ENCODE results near the gene SFTPD. TPM values are rescaled to one million over a fixed set of nuclear protein-coding genes. Genes with fewer than 3 reads are reported as not detected.
"Not testable (repeated sequence)": the region's sequence is repeated elsewhere in the genome, so short reads cannot be mapped to it uniquely, and the experiment has no call there.

The SFTPD gene
- total RNA-seq, 1 donor from 2014 or later = 0.29 TPM

DNA sequence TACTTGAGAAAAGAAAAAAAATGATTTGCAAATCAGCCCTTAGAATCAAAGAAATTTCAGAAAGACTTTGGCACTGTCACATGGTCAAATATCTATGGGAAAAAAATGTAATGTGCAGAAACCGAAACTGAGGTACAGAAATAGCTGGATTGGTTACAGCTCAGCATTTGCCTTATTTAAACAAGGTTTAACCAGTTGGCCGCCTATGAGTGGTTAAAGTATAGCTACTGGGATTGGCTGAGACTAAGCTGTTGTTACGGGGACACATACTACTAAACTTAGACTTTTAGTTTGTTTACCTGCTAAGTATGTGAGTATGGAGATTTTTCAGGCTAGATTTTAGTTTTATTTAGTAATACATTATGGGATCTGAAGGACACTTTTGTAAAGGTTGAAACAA is 38.6 kb downstream of the SFTPD start:
- CTCF ChIA-PET = interaction anchor here (1.0 kb wide), 1 partner anchor 137 kb away, joined by 3 read pairs; no protein-coding TSS in a partner anchor
- H3K27me3 Mint-ChIP-seq = peaks cover 24% of the 10 kb centered on the region

DNA sequence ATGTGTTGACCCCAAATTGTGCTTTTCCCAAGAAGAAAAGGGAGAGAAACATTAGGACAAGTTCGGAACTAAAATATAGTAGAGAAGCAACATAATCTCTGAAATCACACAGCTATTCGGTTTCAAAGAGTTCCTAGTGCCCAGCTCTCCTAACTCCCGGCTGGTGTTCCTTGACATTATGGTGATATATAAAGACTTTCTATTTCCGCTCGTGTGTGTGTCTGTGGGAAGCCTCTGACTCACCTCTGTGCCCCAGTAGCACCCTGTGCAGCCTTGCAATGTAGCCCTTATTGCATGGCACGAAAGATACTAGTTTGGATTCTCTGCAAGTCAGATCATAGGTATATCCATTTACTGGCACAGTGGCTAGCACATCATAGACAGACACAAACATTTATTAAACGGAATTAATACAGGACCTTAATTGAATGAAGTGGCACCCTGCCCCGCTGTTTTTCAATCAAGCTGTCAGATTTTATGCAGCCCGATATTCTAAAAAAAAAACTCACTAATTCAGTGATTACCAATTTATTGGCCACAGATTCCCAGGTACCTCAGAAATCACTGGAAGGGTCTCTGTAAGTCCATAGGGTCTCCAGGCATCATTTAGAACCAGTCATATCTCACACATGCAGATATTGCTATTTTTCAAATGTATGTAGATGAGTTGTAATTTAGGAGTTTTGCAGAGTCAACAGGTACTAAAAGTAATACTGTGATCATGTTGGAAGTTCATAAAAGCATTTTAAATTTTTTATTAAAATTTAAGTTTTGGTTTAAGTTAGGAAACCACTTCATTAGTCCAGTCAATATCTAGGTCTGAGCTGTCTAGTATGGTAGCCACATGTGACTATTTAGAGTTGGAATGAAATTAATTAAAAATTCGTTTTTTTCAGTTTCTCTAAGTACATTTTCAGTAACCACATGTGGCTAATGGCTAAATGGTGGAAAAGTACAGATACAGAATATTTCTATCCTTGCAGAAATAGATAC is 43.3 kb downstream of the SFTPD start:
- H3K27ac Mint-ChIP-seq = no peak overlapping the region
- ChIA-PET CTCF (interaction anchor here (0.7 kb wide), 1 partner anchor 33 kb away, joined by 3 read pairs; no protein-coding TSS in a partner anchor), POLR2A (no interaction called here)

More for the DNA sequence above, 38.6 kb downstream of the SFTPD start:
- no peak for DNase-seq
- H3K4me1 Mint-ChIP-seq = peaks cover 3% of the 10 kb centered on the region
- TF ChIP-seq, protein P1, sequence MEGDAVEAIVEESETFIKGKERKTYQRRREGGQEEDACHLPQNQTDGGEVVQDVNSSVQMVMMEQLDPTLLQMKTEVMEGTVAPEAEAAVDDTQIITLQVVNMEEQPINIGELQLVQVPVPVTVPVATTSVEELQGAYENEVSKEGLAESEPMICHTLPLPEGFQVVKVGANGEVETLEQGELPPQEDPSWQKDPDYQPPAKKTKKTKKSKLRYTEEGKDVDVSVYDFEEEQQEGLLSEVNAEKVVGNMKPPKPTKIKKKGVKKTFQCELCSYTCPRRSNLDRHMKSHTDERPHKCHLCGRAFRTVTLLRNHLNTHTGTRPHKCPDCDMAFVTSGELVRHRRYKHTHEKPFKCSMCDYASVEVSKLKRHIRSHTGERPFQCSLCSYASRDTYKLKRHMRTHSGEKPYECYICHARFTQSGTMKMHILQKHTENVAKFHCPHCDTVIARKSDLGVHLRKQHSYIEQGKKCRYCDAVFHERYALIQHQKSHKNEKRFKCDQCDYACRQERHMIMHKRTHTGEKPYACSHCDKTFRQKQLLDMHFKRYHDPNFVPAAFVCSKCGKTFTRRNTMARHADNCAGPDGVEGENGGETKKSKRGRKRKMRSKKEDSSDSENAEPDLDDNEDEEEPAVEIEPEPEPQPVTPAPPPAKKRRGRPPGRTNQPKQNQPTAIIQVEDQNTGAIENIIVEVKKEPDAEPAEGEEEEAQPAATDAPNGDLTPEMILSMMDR (IDR thresholded peaks at IDR 0.05) = no peak
- no peaks in the 10 kb centered on the region for H3K36me3 Mint-ChIP-seq (ENCODE audit: low read depth)
- H3K27ac Mint-ChIP-seq = no peak overlapping the region
- H3K4me3 Mint-ChIP-seq = no peak overlapping the region
- no peaks in the 10 kb centered on the region for H3K9me3 Mint-ChIP-seq
- ATAC-seq (ENCODE audit: low read depth) = no peak
- POLR2A ChIA-PET = no interaction called here
- intact Hi-C loops (cut with micrococcal nuclease) = no loop called here

DNA sequence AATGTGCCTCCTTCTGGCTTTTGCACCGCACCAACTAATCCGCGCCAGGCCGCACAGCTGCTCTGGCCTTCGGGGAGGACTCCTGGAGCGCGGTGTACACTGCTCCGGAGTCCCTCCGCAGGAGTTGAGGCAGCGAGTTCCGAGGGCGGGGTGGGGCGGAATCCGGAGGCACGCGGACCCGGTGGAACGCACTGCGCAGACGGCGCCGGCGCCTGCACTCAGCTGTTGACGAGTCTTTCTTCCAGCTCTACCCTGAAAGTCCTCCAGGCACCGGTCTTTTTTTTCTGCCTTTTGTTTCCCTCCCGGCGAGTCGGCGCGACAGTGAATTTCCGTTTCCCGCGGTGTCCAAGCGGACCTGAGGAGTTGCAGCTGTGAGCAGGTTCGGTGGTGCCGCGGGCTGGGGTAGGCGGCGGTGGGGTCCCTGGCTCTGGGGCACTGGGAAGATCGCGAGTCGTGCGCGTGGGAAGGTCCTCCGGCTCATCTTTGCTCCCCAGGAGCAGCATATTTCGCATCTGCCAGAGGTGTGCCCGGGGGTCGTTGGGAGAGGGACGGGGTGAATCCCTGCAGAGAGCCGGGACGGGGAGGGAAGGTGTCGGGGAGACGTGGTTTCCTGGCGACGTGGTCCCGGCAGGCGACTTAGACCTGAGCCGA is 44.1 kb downstream of the SFTPD start:
- H3K27me3 Mint-ChIP-seq = peaks cover 46% of the 10 kb centered on the region
- H3K27ac Mint-ChIP-seq = no peak overlapping the region
- no peaks in the 10 kb centered on the region for H3K9me3 Mint-ChIP-seq
- CTCF ChIA-PET = interaction anchor here (0.7 kb wide), 1 partner anchor 34 kb away, joined by 3 read pairs; no protein-coding TSS in a partner anchor
- POLR2A ChIA-PET = no interaction called here
- intact Hi-C loops (cut with micrococcal nuclease) = no loop called here
- peak overlapping the region; percentile 87 for H3K4me3 Mint-ChIP-seq
- no peak for DNase-seq
- peak; percentile 45 for ATAC-seq (ENCODE audit: low read depth)
- H3K36me3 Mint-ChIP-seq (ENCODE audit: low read depth) = no peaks in the 10 kb centered on the region
- TF ChIP-seq, protein P1 (IDR thresholded peaks at IDR 0.05) = no peak
- H3K4me1 Mint-ChIP-seq = peaks cover 16% of the 10 kb centered on the region

More for the DNA sequence above, 43.3 kb downstream of the SFTPD start:
- DNase-seq (no peak), ATAC-seq (ENCODE audit: low read depth) (no peak)
- peaks cover 16% of the 10 kb centered on the region for H3K4me1 Mint-ChIP-seq
- H3K36me3 Mint-ChIP-seq (ENCODE audit: low read depth) = no peaks in the 10 kb centered on the region
- TF ChIP-seq, protein P1 (IDR thresholded peaks at IDR 0.05) = no peak
- peaks cover 45% of the 10 kb centered on the region for H3K27me3 Mint-ChIP-seq
- H3K4me3 Mint-ChIP-seq = peak overlapping the region; percentile 87
- intact Hi-C loops (cut with micrococcal nuclease) = no loop called here
- H3K9me3 Mint-ChIP-seq = no peaks in the 10 kb centered on the region

DNA sequence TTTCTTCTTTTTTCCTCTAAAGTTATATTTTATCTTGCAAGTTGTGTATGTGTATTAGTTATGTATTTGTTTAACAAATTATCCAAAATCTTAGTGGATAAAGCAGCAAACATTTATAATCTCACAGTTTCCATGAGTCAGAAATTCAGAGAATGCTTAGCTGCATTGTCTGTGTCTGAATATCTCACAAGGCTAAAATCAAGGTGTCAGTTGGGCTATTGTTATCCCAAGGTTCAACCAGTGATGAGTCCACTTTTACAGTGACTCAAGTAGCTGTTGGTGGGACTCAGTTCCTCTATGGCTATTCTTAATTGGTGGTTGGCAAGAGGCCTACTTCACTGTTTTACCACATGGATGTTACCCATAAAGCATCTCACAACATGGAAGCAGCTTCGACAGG is 47.3 kb downstream of the SFTPD start:
- ATAC-seq (ENCODE audit: low read depth); H3K27ac Mint-ChIP-seq; H3K9me3 Mint-ChIP-seq; CTCF ChIA-PET; H3K36me3 Mint-ChIP-seq (ENCODE audit: low read depth); DNase-seq; POLR2A ChIA-PET; intact Hi-C loops (cut with micrococcal nuclease); H3K4me3 Mint-ChIP-seq: not testable (repeated sequence)
- Mint-ChIP-seq H3K4me1 (peaks cover 16% of the 10 kb centered on the region), H3K27me3 (peaks cover 46% of the 10 kb centered on the region)

DNA sequence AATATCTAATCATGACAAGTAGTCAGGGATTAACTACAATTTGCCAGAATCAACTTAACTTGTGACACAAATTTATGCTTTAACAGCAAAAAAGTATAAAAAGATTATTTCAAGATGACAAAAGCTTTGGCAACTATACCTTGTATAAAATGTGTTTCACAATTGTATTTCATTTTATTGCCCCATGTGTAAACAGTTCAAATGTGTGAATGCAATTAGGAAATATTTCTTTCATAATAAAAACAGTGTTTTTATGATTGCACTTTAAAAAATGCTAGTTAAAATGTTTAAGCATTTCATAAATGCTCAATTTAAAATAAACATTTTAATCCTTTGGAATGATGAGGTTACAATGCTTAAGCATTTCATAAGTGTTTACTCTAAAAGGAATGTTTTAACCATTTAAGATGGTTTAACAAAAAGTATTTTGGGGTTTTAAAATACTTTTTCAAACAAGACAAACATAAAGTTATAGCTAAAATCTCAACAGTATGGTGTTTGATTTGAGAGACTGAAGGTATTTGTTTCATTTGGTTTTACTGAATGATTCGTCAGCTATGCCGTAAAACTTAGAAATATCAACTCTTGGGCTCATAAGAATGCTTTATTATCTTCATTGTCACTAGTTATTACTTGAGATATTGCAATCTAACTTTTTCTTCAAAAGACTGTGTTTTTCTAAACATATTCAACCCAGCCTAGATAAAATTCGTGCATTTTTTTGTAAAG is 50.1 kb downstream of the SFTPD start:
- TF ChIP-seq, protein P1 (IDR thresholded peaks at IDR 0.05) = no peak
- H3K27me3 Mint-ChIP-seq = peaks cover 30% of the 10 kb centered on the region
- ChIA-PET CTCF (no interaction called here), POLR2A (no interaction called here)
- no peak for DNase-seq
- no peaks in the 10 kb centered on the region for H3K36me3 Mint-ChIP-seq (ENCODE audit: low read depth)
- no peak overlapping the region for H3K4me3 Mint-ChIP-seq
- no peaks in the 10 kb centered on the region for H3K9me3 Mint-ChIP-seq
- H3K4me1 Mint-ChIP-seq = peaks cover under 1% of the 10 kb centered on the region
- H3K27ac Mint-ChIP-seq = no peak overlapping the region
- intact Hi-C loops (cut with micrococcal nuclease) = no loop called here
- ATAC-seq (ENCODE audit: low read depth) = no peak

DNA sequence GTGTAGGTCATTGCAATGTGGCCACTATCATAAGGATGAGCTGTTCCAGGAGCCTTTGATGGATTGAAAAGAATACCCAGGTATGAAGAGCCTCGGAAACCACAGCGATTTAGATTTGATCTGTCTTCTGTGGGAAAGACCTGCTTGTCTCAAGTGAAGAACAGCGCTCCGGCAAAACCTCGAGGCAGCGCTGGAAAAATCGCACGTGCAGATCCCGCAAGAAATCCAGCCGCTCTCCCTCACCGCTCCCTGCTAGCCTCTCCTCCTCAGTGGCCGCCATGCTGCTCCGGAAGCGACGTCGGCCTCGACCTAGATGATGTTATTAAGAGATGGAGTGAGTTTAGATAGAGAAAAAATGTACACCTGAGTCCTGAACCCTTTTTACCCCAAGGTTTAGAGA is 56.0 kb downstream of the SFTPD start:
- ATAC-seq (ENCODE audit: low read depth); intact Hi-C loops (cut with micrococcal nuclease); H3K9me3 Mint-ChIP-seq; POLR2A ChIA-PET; H3K4me3 Mint-ChIP-seq; CTCF ChIA-PET; DNase-seq; H3K4me1 Mint-ChIP-seq; H3K27ac Mint-ChIP-seq; H3K36me3 Mint-ChIP-seq (ENCODE audit: low read depth): not testable (repeated sequence)
- peaks cover 17% of the 10 kb centered on the region for H3K27me3 Mint-ChIP-seq
